Measurements from ENCODE around the gene SYNM.

The SYNM gene

GRCh38 chr15:99090011-99090699, 14.7 kb upstream of the SYNM start:
- Histone ChIP-seq H3K4me1 (ENCODE audit: control insufficient read depth, insufficient read depth, low read length) (no peaks in the 10 kb centered on the region), H3K9ac (ENCODE audit: low read length) (no peak overlapping the region), H3K27me3 (ENCODE audit: control insufficient read depth, insufficient read depth, low read length) (no peaks in the 10 kb centered on the region), H3K4me3 (ENCODE audit: low read length) (no peak overlapping the region), H3K9me3 (ENCODE audit: control insufficient read depth, low read length) (no peaks in the 10 kb centered on the region), H3K36me3 (ENCODE audit: control insufficient read depth, insufficient read depth, low read length) (no peaks in the 10 kb centered on the region)

DNA sequence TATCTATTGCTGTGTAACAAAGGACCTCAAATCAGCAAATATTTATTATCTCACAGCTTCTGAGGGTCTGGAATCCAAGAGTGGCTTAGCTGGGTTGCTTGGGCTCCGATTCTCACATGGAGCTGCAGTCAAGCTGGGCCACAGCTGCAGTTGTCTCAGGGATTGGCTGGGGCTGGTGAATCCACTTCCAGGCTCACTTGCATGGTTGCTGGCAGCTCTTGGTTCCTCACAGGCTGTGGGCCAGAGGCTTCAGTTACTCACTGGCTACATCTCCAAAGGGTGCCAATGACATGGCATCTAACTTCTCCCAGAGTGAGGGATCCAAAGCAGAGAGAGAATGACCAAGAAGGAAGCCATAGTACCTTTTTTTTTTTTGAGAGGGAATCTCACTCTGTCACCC, 13.9 kb upstream of the SYNM start:
- Histone ChIP-seq H3K27me3 (ENCODE audit: control insufficient read depth, insufficient read depth, low read length) (peaks cover 6% of the 10 kb centered on the region), H3K36me3 (ENCODE audit: control insufficient read depth, insufficient read depth, low read length) (no peaks in the 10 kb centered on the region), H3K9me3 (ENCODE audit: control insufficient read depth, low read length) (no peaks in the 10 kb centered on the region), H3K9ac (ENCODE audit: low read length) (no peak overlapping the region), H3K4me3 (ENCODE audit: low read length) (no peak overlapping the region), H3K4me1 (ENCODE audit: control insufficient read depth, insufficient read depth, low read length) (no peaks in the 10 kb centered on the region)

DNA sequence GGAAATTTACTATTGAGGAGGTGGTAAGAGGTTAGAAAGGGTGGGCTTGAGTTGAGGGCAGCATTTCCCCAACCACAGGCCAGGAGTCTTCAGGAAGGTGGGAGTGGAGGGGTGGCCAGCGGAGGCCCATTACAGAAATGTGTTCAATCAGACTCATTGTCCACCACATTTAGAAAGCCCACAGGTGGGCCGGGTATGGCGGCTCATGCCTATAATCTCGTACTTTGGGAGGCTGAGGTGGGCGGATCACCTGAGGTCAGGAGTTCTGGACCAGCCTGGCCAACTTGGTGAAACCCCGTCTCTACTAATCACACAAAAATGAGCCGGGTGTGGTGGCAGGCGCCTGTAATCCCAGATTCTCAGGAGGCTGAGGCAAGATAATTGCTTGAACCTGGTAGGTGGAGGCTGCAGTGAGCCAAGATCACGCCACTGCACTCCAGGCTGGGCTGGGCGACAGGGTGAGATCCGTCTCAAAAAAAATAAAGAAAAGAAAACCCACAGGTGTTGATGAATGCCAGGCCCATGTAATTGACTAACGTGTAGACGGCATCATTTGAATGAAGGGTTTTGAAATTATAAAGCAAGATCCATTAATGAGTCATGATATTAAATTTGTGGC, 12.2 kb upstream of the SYNM start:
- H3K4me1 ChIP-seq (ENCODE audit: control insufficient read depth, insufficient read depth, low read length) = no peaks in the 10 kb centered on the region
- H3K27me3 ChIP-seq (ENCODE audit: control insufficient read depth, insufficient read depth, low read length) = peaks cover 6% of the 10 kb centered on the region
- no peak overlapping the region for H3K4me3 ChIP-seq (ENCODE audit: low read length)
- no peak overlapping the region for H3K9ac ChIP-seq (ENCODE audit: low read length)
- H3K9me3 ChIP-seq (ENCODE audit: control insufficient read depth, low read length) = no peaks in the 10 kb centered on the region
- H3K36me3 ChIP-seq (ENCODE audit: control insufficient read depth, insufficient read depth, low read length) = no peaks in the 10 kb centered on the region

DNA sequence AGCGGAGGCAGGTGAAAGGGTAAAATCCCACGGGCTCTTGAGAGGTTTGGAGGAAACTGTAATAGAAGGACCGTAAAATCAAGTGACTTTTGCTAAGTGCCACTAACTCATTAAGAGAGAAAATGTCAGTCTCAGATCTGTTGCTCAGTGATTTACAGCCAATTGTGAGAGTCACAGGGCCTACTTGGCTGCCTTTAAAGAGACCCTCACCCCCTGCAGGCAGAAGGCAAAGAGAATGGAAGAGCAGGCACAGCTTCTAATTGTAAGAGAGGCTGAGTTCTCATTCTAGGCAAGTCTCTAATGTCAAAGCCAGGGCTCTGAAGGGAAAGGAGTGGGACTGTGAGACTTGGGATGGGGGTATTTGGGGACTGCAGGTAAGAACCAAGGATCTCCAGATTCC, 9.3 kb upstream of the SYNM start:
- no peaks in the 10 kb centered on the region for H3K36me3 ChIP-seq (ENCODE audit: control insufficient read depth, insufficient read depth, low read length)
- H3K4me1 ChIP-seq (ENCODE audit: control insufficient read depth, insufficient read depth, low read length) = peaks cover 6% of the 10 kb centered on the region
- no peak overlapping the region for H3K9ac ChIP-seq (ENCODE audit: low read length)
- H3K27me3 ChIP-seq (ENCODE audit: control insufficient read depth, insufficient read depth, low read length) = peaks cover 24% of the 10 kb centered on the region
- H3K4me3 ChIP-seq (ENCODE audit: low read length) = no peak overlapping the region
- no peaks in the 10 kb centered on the region for H3K9me3 ChIP-seq (ENCODE audit: control insufficient read depth, low read length)

DNA sequence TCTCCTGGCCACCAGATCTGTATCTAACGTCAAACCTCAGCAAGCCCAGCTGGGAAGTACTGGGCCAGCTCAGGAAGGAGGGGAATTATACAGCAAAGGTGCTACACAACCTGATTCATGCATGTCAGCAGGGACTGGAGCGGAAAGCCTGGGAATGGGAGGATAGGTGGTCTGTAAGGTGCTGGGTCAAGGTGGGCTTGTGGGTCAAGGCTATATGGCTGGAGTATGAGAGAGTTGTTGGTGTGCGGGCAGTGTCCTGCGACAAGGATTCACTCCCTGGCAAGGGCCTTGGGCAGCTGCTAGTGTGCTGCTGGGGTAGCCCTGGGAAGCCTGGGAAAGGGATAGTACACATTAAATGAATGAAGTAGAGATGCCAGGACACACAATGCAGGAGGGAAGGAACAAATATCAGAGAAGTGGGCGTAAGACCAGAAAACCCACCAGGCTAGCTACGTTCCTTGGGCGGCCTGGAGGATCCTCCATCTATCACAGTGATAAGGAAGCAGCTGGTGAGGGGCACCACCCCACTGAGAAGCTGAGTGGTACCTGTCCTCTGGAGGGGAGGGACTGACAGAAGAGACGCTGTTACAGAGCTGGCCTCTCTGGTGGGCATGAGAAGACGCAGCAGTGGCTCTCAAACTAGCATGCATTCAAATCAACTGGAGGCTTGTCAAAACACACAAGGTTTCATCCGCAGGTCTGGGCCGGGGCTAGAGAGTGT, 8.5 kb upstream of the SYNM start:
- Histone ChIP-seq H3K27me3 (ENCODE audit: control insufficient read depth, insufficient read depth, low read length) (peaks cover 24% of the 10 kb centered on the region), H3K4me3 (ENCODE audit: low read length) (no peak overlapping the region), H3K9ac (ENCODE audit: low read length) (no peak overlapping the region), H3K36me3 (ENCODE audit: control insufficient read depth, insufficient read depth, low read length) (no peaks in the 10 kb centered on the region), H3K9me3 (ENCODE audit: control insufficient read depth, low read length) (no peaks in the 10 kb centered on the region), H3K4me1 (ENCODE audit: control insufficient read depth, insufficient read depth, low read length) (peaks cover 7% of the 10 kb centered on the region)

DNA sequence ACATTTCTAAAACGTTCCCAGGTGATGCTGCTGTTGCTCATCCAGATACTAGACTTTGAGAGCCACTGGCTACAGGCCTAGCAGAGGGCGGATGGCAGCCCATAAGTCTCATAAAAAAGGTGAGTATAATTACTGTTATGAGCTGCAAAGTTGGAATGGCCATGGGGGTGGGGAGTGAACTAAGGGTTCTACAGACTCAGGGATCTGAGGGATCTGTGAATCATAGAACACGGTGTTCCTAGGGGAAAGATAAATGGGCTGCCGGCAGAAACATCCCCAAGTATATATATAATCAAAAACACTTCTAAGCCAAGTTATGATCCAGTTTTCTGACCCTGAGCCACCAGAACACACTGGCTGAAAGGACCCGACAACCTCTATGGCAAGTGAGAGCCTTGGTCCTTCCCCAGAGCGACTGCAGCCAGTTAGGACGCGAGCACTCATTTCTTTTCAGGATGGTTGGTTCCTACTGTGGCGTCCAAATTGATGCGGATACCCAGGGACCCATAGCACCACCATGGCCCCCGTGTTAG, 7.9 kb upstream of the SYNM start:
- Histone ChIP-seq H3K9ac (ENCODE audit: low read length) (no peak overlapping the region), H3K36me3 (ENCODE audit: control insufficient read depth, insufficient read depth, low read length) (no peaks in the 10 kb centered on the region), H3K27me3 (ENCODE audit: control insufficient read depth, insufficient read depth, low read length) (peaks cover 25% of the 10 kb centered on the region), H3K4me1 (ENCODE audit: control insufficient read depth, insufficient read depth, low read length) (peaks cover 7% of the 10 kb centered on the region), H3K4me3 (ENCODE audit: low read length) (no peak overlapping the region), H3K9me3 (ENCODE audit: control insufficient read depth, low read length) (no peaks in the 10 kb centered on the region)

- H3K27me3 ChIP-seq (ENCODE audit: control insufficient read depth, insufficient read depth, low read length) = peaks cover 31% of the 10 kb centered on the region
- no peaks in the 10 kb centered on the region for H3K9me3 ChIP-seq (ENCODE audit: control insufficient read depth, low read length)
- no peak overlapping the region for H3K4me3 ChIP-seq (ENCODE audit: low read length)
Observed at GRCh38 chr15:99097441-99098410, 7.2 kb upstream of the SYNM start.

DNA sequence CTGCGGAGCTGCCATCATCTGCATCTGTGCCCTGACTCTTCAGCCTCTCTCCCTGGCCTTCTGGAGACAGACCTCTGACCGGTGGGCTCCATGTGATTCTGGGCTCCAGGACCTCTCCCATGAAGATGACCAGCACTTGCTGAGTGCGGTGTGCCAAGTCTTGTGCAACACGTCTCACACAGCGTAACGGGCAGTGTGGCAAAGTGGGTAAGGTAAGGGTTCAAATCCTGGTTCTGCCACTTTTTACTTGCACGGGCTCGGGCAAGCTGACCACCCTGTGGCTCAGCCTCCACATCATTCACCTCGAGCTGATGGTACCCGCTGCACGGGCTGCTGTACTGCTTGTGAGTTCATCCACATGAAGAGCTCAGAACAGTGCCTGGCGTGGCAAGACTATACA, 6.5 kb upstream of the SYNM start:
- Histone ChIP-seq H3K27me3 (ENCODE audit: control insufficient read depth, insufficient read depth, low read length) (peaks cover 31% of the 10 kb centered on the region), H3K4me3 (ENCODE audit: low read length) (no peak overlapping the region), H3K4me1 (ENCODE audit: control insufficient read depth, insufficient read depth, low read length) (peaks cover 7% of the 10 kb centered on the region)

More at GRCh38 chr15:99097441-99098410, 7.2 kb upstream of the SYNM start:
- H3K4me1 ChIP-seq (ENCODE audit: control insufficient read depth, insufficient read depth, low read length) = peaks cover 7% of the 10 kb centered on the region
- H3K9ac ChIP-seq (ENCODE audit: low read length) = no peak overlapping the region
- no peaks in the 10 kb centered on the region for H3K36me3 ChIP-seq (ENCODE audit: control insufficient read depth, insufficient read depth, low read length)

GRCh38 chr15:99098991-99099390, 5.9 kb upstream of the SYNM start:
- no peaks in the 10 kb centered on the region for H3K9me3 ChIP-seq (ENCODE audit: control insufficient read depth, low read length)
- H3K9ac ChIP-seq (ENCODE audit: low read length) = no peak overlapping the region
- peaks cover 7% of the 10 kb centered on the region for H3K4me1 ChIP-seq (ENCODE audit: control insufficient read depth, insufficient read depth, low read length)
- peaks cover 31% of the 10 kb centered on the region for H3K27me3 ChIP-seq (ENCODE audit: control insufficient read depth, insufficient read depth, low read length)
- no peaks in the 10 kb centered on the region for H3K36me3 ChIP-seq (ENCODE audit: control insufficient read depth, insufficient read depth, low read length)
- no peak overlapping the region for H3K4me3 ChIP-seq (ENCODE audit: low read length)

More for the DNA sequence above, 6.5 kb upstream of the SYNM start:
- H3K9me3 ChIP-seq (ENCODE audit: control insufficient read depth, low read length) = no peaks in the 10 kb centered on the region
- H3K9ac ChIP-seq (ENCODE audit: low read length) = no peak overlapping the region
- H3K36me3 ChIP-seq (ENCODE audit: control insufficient read depth, insufficient read depth, low read length) = no peaks in the 10 kb centered on the region

DNA sequence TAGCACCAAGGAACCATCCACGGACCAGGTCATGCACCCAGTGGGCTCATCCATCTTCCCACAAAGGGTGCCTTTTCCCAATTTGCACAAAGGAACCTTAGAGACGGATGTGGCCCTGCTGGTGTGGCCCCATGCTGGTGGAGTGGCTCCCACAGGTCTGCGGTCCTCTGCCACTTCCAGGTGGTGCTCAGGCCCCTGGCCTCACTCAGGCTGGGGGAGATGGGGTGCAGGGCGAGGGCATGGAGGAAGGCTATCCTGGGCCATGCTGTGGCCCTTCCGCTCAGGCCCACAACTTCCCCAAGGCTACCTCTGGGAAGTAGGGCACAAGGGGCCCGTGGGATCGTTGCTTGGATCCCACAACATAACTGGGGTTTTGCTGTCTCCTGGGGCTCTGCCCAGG, 5.2 kb upstream of the SYNM start:
- H3K9ac ChIP-seq (ENCODE audit: low read length) = no peak overlapping the region
- H3K36me3 ChIP-seq (ENCODE audit: control insufficient read depth, insufficient read depth, low read length) = no peaks in the 10 kb centered on the region
- H3K4me3 ChIP-seq (ENCODE audit: low read length) = no peak overlapping the region
- no peaks in the 10 kb centered on the region for H3K9me3 ChIP-seq (ENCODE audit: control insufficient read depth, low read length)
- H3K4me1 ChIP-seq (ENCODE audit: control insufficient read depth, insufficient read depth, low read length) = peaks cover 7% of the 10 kb centered on the region
- peaks cover 31% of the 10 kb centered on the region for H3K27me3 ChIP-seq (ENCODE audit: control insufficient read depth, insufficient read depth, low read length)

DNA sequence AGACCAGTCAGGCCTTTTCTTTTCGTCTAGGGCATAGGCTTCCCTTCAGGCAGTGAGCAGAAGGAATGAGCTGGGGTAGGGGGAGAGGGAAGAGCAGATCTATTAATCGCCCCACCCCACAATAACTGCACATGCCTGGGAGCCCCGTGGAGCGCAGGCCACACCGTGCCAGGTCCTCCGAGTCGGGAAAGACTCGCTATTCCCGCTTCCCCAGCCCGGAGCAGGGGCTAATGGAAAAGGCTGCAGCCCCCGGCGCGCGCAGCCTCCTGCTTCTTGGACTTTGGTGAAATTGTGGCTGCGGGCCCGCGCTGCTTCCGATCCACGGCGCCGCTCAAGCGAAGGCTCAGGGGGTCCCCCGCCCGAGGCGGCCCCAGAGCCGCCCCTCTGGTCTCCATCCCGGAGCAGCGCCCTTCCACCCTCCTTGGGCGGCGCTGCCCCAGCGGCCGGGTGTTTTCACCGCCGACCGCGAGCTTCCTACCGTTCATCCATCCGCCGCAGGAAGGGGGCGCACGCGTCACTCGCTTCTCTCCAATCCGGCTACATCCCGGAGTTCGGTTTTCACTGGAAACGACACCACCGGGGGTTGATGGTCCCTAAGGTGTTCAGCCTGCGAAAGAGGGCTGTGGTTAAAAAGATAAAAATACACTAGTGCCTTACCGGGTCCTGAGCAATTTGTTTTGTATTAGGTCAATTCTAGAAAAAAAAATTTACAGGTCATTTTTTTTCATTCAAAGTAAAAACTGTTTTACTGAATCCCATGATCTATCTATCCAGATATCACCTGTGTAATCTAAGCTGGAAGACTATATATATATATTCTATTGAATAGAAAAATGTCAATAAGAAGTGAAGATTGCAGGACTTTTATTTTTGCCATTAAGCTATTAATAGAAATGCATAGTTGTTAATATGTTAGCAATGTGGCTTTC, 4.4 kb upstream of the SYNM start:
- H3K27me3 ChIP-seq (ENCODE audit: control insufficient read depth, insufficient read depth, low read length) = peaks cover 29% of the 10 kb centered on the region
- no peaks in the 10 kb centered on the region for H3K9me3 ChIP-seq (ENCODE audit: control insufficient read depth, low read length)
- H3K4me1 ChIP-seq (ENCODE audit: control insufficient read depth, insufficient read depth, low read length) = peaks cover 7% of the 10 kb centered on the region
- H3K9ac ChIP-seq (ENCODE audit: low read length) = no peak overlapping the region
- no peaks in the 10 kb centered on the region for H3K36me3 ChIP-seq (ENCODE audit: control insufficient read depth, insufficient read depth, low read length)
- H3K4me3 ChIP-seq (ENCODE audit: low read length) = no peak overlapping the region

Data from mucosa of stomach (tissue), 1 donor.